SU-DHL-6 (cell line): Measurements from ENCODE around the gene LRP1.

Experiments
- H2AFZ ChIP-seq: fragments of 200-600 bp; sonication (generic); 2 replicates; pipeline ENCODE4 v1.6.1; 2014; ENCODE audit warnings: low read depth, mild to moderate bottlenecking, moderate library complexity, mixed read lengths, antibody characterized with exemption, low read length; ENCODE audit not compliant: severe bottlenecking
- H3F3A ChIP-seq: fragments of 200-600 bp; shearing (Covaris generic); 2 replicates; pipeline ENCODE4 v1.6.0; 2016; ENCODE audit warnings: antibody characterized with exemption, mild to moderate bottlenecking; ENCODE audit not compliant: insufficient read depth
- H3K27ac ChIP-seq: fragments of 200-600 bp; sonication (generic); 2 replicates; pipeline ENCODE4 v1.5.1; 2016; ENCODE audit warnings: low read depth, mild to moderate bottlenecking, low read length, moderate library complexity, mixed read lengths
- H3K27me3 ChIP-seq: fragments of 200-600 bp; sonication (generic), shearing (Covaris generic); 2 replicates; pipeline ENCODE4 v1.6.0; 2014; ENCODE audit warnings: mild to moderate bottlenecking, low read length
- H3K36me3 ChIP-seq: fragments of 200-600 bp; sonication (generic); 2 replicates; pipeline ENCODE4 v1.6.1; 2014; ENCODE audit warnings: mild to moderate bottlenecking, low read length, mixed read lengths
- H3K4me2 ChIP-seq: fragments of 300-600, 200-600 bp; shearing (Covaris generic), sonication (generic); 2 replicates; pipeline ENCODE4 v1.6.0; 2014; ENCODE audit warnings: low read length, low read depth, mild to moderate bottlenecking; ENCODE audit not compliant: poor library complexity, severe bottlenecking
- H3K4me3 ChIP-seq: fragments of 200-600 bp; sonication (generic); 2 replicates; pipeline ENCODE4 v1.5.1; 2014; ENCODE audit warnings: antibody characterized with exemption, low read length, mild to moderate bottlenecking, mixed read lengths; ENCODE audit not compliant: insufficient read depth, poor library complexity, severe bottlenecking
- H3K79me2 ChIP-seq: fragments of 200-600 bp; sonication (generic); 2 replicates; pipeline ENCODE4 v1.6.1; 2014; ENCODE audit warnings: mild to moderate bottlenecking, low read length, moderate library complexity; ENCODE audit not compliant: insufficient read depth
- H3K9ac ChIP-seq: fragments of 200-600 bp; sonication (generic); 2 replicates; pipeline ENCODE4 v1.7.0; 2014; ENCODE audit warnings: mild to moderate bottlenecking, low read length
- H3K9me2 ChIP-seq: fragments of 200-600 bp; sonication (generic); replicated peaks from 2 replicates; pipeline ENCODE4 v1.6.1; 2014; ENCODE audit warnings: low read length; ENCODE audit not compliant: insufficient read depth
- H3K9me3 ChIP-seq: fragments of 200-600 bp; sonication (generic); 2 replicates; pipeline ENCODE4 v1.6.1; 2014; ENCODE audit warnings: low read length, mixed read lengths; ENCODE audit not compliant: insufficient read depth
- H4K20me1 ChIP-seq: fragments of 200-600 bp; sonication (generic); 2 replicates; pipeline ENCODE4 v1.6.1; 2014; ENCODE audit warnings: low read depth, mild to moderate bottlenecking, antibody characterized with exemption, low read length, moderate library complexity, mixed read lengths
- CTCF ChIP-seq: fragments of 200-600 bp; sonication (generic); IDR thresholded peaks from one replicate; pipeline ENCODE4 v1.5.1; 2017; ENCODE audit warnings: antibody characterized with exemption, mild to moderate bottlenecking, low read length, moderate library complexity; ENCODE audit not compliant: insufficient read depth, poor library complexity, severe bottlenecking
- EZH2phosphoT487 ChIP-seq: fragments of 200-600 bp; sonication (generic), shearing (Covaris generic); conservative IDR thresholded peaks from 2 replicates; pipeline ENCODE4 v1.6.1; 2018; ENCODE audit warnings: mild to moderate bottlenecking, antibody characterized with exemption, low read length, moderate library complexity, mixed read lengths

The LRP1 gene

GRCh38 chr12:57201219-57201618 is 72.9 kb downstream of the LRP1 start:
- no peak overlapping the region for H3K9ac ChIP-seq
- no peaks in the 10 kb centered on the region for H3K9me3 ChIP-seq
- H3K4me3 ChIP-seq, result no peak overlapping the region
- no peaks in the 10 kb centered on the region for H3F3A ChIP-seq
- H3K27me3 ChIP-seq, result no peaks in the 10 kb centered on the region
- no peaks in the 10 kb centered on the region for H3K36me3 ChIP-seq
- no peak overlapping the region for H3K4me2 ChIP-seq
- no peak overlapping the region for H2AFZ ChIP-seq
- H3K79me2 ChIP-seq, result no peaks in the 10 kb centered on the region
- H3K9me2 ChIP-seq, result no peaks in the 10 kb centered on the region
- TF ChIP-seq CTCF (no peak), EZH2phosphoT487 (no peak)
- H3K27ac ChIP-seq, result no peak overlapping the region
- H4K20me1 ChIP-seq, result no peaks in the 10 kb centered on the region

GRCh38 chr12:57201631-57202030 is 73.3 kb downstream of the LRP1 start:
- Histone ChIP-seq H2AFZ (no peak overlapping the region), H3K9me2 (no peaks in the 10 kb centered on the region), H3K36me3 (no peaks in the 10 kb centered on the region), H3K27me3 (no peaks in the 10 kb centered on the region), H3K9ac (no peak overlapping the region), H3K79me2 (no peaks in the 10 kb centered on the region), H3K4me2 (no peak overlapping the region), H3F3A (no peaks in the 10 kb centered on the region), H3K27ac (no peak overlapping the region), H3K9me3 (no peaks in the 10 kb centered on the region), H4K20me1 (no peaks in the 10 kb centered on the region), H3K4me3 (no peak overlapping the region)
- TF ChIP-seq EZH2phosphoT487 (no peak), CTCF (no peak)

- H3K36me3 ChIP-seq, result no peaks in the 10 kb centered on the region
- H3F3A ChIP-seq, result no peaks in the 10 kb centered on the region
Measured at GRCh38 chr12:57202321-57202720, 74.0 kb downstream of the LRP1 start.

More at GRCh38 chr12:57202321-57202720, 74.0 kb downstream of the LRP1 start:
- no peak for TF ChIP-seq EZH2phosphoT487
- TF ChIP-seq CTCF, result no peak
- H3K9ac ChIP-seq, result no peak overlapping the region
- H4K20me1 ChIP-seq, result no peaks in the 10 kb centered on the region
- H3K27ac ChIP-seq, result no peak overlapping the region
- no peak overlapping the region for H3K4me2 ChIP-seq
- H2AFZ ChIP-seq, result no peak overlapping the region
- H3K4me3 ChIP-seq, result no peak overlapping the region
- H3K9me2 ChIP-seq, result no peaks in the 10 kb centered on the region
- no peaks in the 10 kb centered on the region for H3K79me2 ChIP-seq
- H3K9me3 ChIP-seq, result no peaks in the 10 kb centered on the region
- H3K27me3 ChIP-seq, result no peaks in the 10 kb centered on the region
